NCI-H1930 (cell line): ENCODE measurements around the gene DOCK10.

Source experiments
- DNase-seq, 2 experiments: peaks; one replicate each; lab custom pipeline; 2025; lab: John Stamatoyannopoulos, UW

The DOCK10 gene

GRCh38 chr2:224881846-224882245 lies 160.4 kb downstream of the DOCK10 start:
- DNase-seq, result no peak

- DNase-seq, result no peak
These were observed 165.7 kb downstream of the DOCK10 start for GRCh38 chr2:224876522-224876921.

- no peak for DNase-seq
These were observed 166.4 kb downstream of the DOCK10 start for GRCh38 chr2:224875841-224876240.

GRCh38 chr2:224875153-224875552 lies 167.1 kb downstream of the DOCK10 start:
- no peak for DNase-seq

GRCh38 chr2:224871813-224872212 lies 170.5 kb downstream of the DOCK10 start:
- DNase-seq, result no peak

- no peak for DNase-seq
These were observed 171.9 kb downstream of the DOCK10 start for GRCh38 chr2:224870341-224870740.

GRCh38 chr2:224869601-224870233 lies 172.6 kb downstream of the DOCK10 start:
- no peak for DNase-seq

GRCh38 chr2:224865016-224865415 lies 177.3 kb downstream of the DOCK10 start:
- DNase-seq, result no peak

GRCh38 chr2:224861266-224861665 lies 181.0 kb downstream of the DOCK10 start:
- DNase-seq, result no peak

GRCh38 chr2:224860786-224861185 lies 181.5 kb downstream of the DOCK10 start:
- no peak for DNase-seq

GRCh38 chr2:224851811-224852210 lies 190.5 kb downstream of the DOCK10 start:
- no peak for DNase-seq

- DNase-seq, result no peak
These were observed 192.2 kb downstream of the DOCK10 start for GRCh38 chr2:224850081-224850480.

- no peak for DNase-seq
These were observed 193.0 kb downstream of the DOCK10 start for GRCh38 chr2:224849264-224849663.

- DNase-seq, result no peak
These were observed 194.1 kb downstream of the DOCK10 start for GRCh38 chr2:224847961-224848850.

GRCh38 chr2:224847381-224847780 lies 194.9 kb downstream of the DOCK10 start:
- no peak for DNase-seq

- no peak for DNase-seq
These were observed 195.6 kb downstream of the DOCK10 start for GRCh38 chr2:224846686-224847085.

- DNase-seq, result no peak
These were observed 196.1 kb downstream of the DOCK10 start for GRCh38 chr2:224846161-224846560.

- DNase-seq, result no peak
These were observed 199.1 kb downstream of the DOCK10 start for GRCh38 chr2:224843141-224843540.

GRCh38 chr2:224841910-224842309 lies 200.4 kb downstream of the DOCK10 start:
- DNase-seq, result no peak

- no peak for DNase-seq
These were observed 203.9 kb downstream of the DOCK10 start for GRCh38 chr2:224838335-224838734.

- no peak for DNase-seq
These were observed 204.7 kb downstream of the DOCK10 start for GRCh38 chr2:224837558-224837957.

- no peak for DNase-seq
These were observed 205.2 kb downstream of the DOCK10 start for GRCh38 chr2:224837066-224837465.

GRCh38 chr2:224836263-224836662 lies 206.0 kb downstream of the DOCK10 start:
- DNase-seq, result no peak
